Fibroblast of lung (primary cell): Measurements from ENCODE around the gene NT5C3B. TPM values are rescaled to one million over a fixed set of nuclear protein-coding genes. Genes with fewer than 3 reads are reported as not detected.
A peak's percentile ranks its signal among the peaks of the same experiment; 100 is the strongest.

Source experiments
- DNase-seq, 2 donors: peaks; one replicate each; pipeline versions ENCODE4 v3.0.0 to v3.0.0-alpha.2; 2010; ENCODE audit warnings: low read depth in 2 of 2
- H2AFZ ChIP-seq: 2 replicates; pipeline ENCODE4 v1.5.1; 2012; ENCODE audit warnings: low read length, control low read depth, inconsistent platforms
- H3K27ac ChIP-seq: 2 replicates; pipeline ENCODE4 v1.5.1; 2011; ENCODE audit warnings: low read length, control low read depth; ENCODE audit not compliant: insufficient read depth
- H3K27me3 ChIP-seq: 2 replicates; pipeline ENCODE4 v1.5.1; 2011; ENCODE audit warnings: mild to moderate bottlenecking, low read length; ENCODE audit not compliant: control insufficient read depth, insufficient read depth
- H3K36me3 ChIP-seq: 2 replicates; pipeline ENCODE4 v1.5.1; 2011; ENCODE audit warnings: low read length; ENCODE audit not compliant: control insufficient read depth, insufficient read depth
- H3K4me1 ChIP-seq: 2 replicates; pipeline ENCODE4 v1.5.1; 2011; ENCODE audit warnings: low read length; ENCODE audit not compliant: control insufficient read depth, insufficient read depth; ENCODE audit errors: extremely low read depth
- H3K4me2 ChIP-seq: 2 replicates; pipeline ENCODE4 v1.5.1; 2011; ENCODE audit warnings: low read length, control low read depth; ENCODE audit not compliant: insufficient read depth; ENCODE audit errors: extremely low read depth
- H3K4me3 ChIP-seq, 4 experiments: fragments of 200-600 bp in 1 of 4; sonication (generic) in 1 of 4; replicated peaks in 1 of 4; 2 replicates each; pipeline ENCODE4 v1.5.1; 2011 to 2016; ENCODE audit warnings: low read length in 4 of 4, low read depth in 3 of 4, mild to moderate bottlenecking in 3 of 4, control low read depth in 2 of 4, inconsistent platforms in 1 of 4, mixed read lengths in 1 of 4; ENCODE audit not compliant: insufficient read depth in 1 of 4; ENCODE audit errors: control extremely low read depth in 1 of 4
- H3K79me2 ChIP-seq: 2 replicates; pipeline ENCODE4 v1.5.1; 2012; ENCODE audit warnings: mild to moderate bottlenecking, low read length, inconsistent platforms; ENCODE audit not compliant: control insufficient read depth, insufficient read depth
- H3K9ac ChIP-seq: 2 replicates; pipeline ENCODE4 v1.5.1; 2011; ENCODE audit warnings: mild to moderate bottlenecking, low read length, control low read depth; ENCODE audit not compliant: insufficient read depth
- H3K9me3 ChIP-seq: 2 replicates; pipeline ENCODE4 v1.5.1; 2012; ENCODE audit warnings: low read depth, low read length; ENCODE audit not compliant: control insufficient read depth, insufficient read depth
- H4K20me1 ChIP-seq: 2 replicates; pipeline ENCODE4 v1.5.1; 2011; ENCODE audit warnings: low read length; ENCODE audit not compliant: control insufficient read depth, insufficient read depth; ENCODE audit errors: extremely low read depth
- CTCF ChIP-seq, 2 donors: IDR thresholded peaks in 1 of 2; conservative IDR thresholded peaks in 1 of 2; 1 replicate in 1 of 2; 2 replicates in 1 of 2; pipeline ENCODE4 v1.5.1; 2011 to 2012; ENCODE audit warnings: low read length in 2 of 2, control low read depth in 1 of 2, inconsistent platforms in 1 of 2, low read depth in 1 of 2, mild to moderate bottlenecking in 1 of 2
- EZH2 ChIP-seq: IDR thresholded peaks from 2 replicates; pipeline ENCODE4 v1.5.1; 2012; ENCODE audit warnings: low read length, control low read depth, mild to moderate bottlenecking; ENCODE audit errors: missing control alignments
- polyA plus RNA-seq, 2 donors: library from polyadenylated mRNA; depleted of rRNA in 1 of 2; stranded (reverse) in 1 of 2; unstranded in 1 of 2; fragments of >200 nt; gene quantifications; 2 replicates each; pipeline ENCODE4 v1.2.1, GENCODE V29; 2011 to 2012; ENCODE audit warnings: missing spikeins in 1 of 2
- total RNA-seq: library from RNA; depleted of rRNA; stranded (reverse); fragments of >200 nt; gene quantifications from 2 replicates; pipeline ENCODE4 v1.2.1, GENCODE V29; 2014

NT5C3B gene
- total and polyA plus RNA-seq, 2 donors (not counting 1 experiment from before 2014, with no cell fraction given), result 61.9 to 83.5 TPM

- peak within 1 kb of the TSS; percentile 98 for H3K4me2 ChIP-seq
- peaks cover 8% of the 10 kb centered on the region for H3K36me3 ChIP-seq
- H3K4me3 ChIP-seq, result peak within 1 kb of the TSS; percentile 89 to 99 (median 94)
- TF ChIP-seq EZH2 (no peak), CTCF (conservative IDR thresholded peaks at IDR 0.05 in 1 of 2, IDR thresholded peaks at IDR 0.05 in 1 of 2; ENCODE audit: low read depth in 1 of 2, low read length in 2 of 2) (peak; percentile 49 to 58)
- no peaks in the 10 kb centered on the region for H4K20me1 ChIP-seq
- peak within 1 kb of the TSS; percentile 77 for H3K27ac ChIP-seq
- H3K4me1 ChIP-seq, result peaks cover 14% of the 10 kb centered on the region
- H3K9ac ChIP-seq, result peak within 1 kb of the TSS; percentile 71
- H2AFZ ChIP-seq, result peak within 1 kb of the TSS; percentile 98
- H3K79me2 ChIP-seq, result peaks cover 43% of the 10 kb centered on the region
- DNase-seq, result peak; percentile 80 to 81
- no peaks in the 10 kb centered on the region for H3K9me3 ChIP-seq
- H3K27me3 ChIP-seq, result no peaks in the 10 kb centered on the region
These were observed 24.3 kb downstream of the NT5C3B start, which contains the start of gene P3H4 for GRCh38 chr17:41811549-41812380. P3H4 (minus strand) TSS chr17:41811949; CDS start chr17:41811915, 34 bp downstream.

GRCh38 chr17:41810659-41811548 is 25.1 kb downstream of the NT5C3B start:
- TF ChIP-seq EZH2 (no peak), CTCF (conservative IDR thresholded peaks at IDR 0.05 in 1 of 2, IDR thresholded peaks at IDR 0.05 in 1 of 2; ENCODE audit: low read depth in 1 of 2, low read length in 2 of 2) (no peak)
- Histone ChIP-seq H3K27ac (peak overlapping the region; percentile 43), H3K4me2 (peak overlapping the region; percentile 98), H3K9me3 (no peaks in the 10 kb centered on the region), H3K4me1 (peaks cover 14% of the 10 kb centered on the region), H3K79me2 (peaks cover 38% of the 10 kb centered on the region), H3K27me3 (no peaks in the 10 kb centered on the region), H3K9ac (peak overlapping the region; percentile 69), H4K20me1 (no peaks in the 10 kb centered on the region), H2AFZ (peak overlapping the region; percentile 70), H3K4me3 (peak overlapping the region; percentile 60 to 99 (median 94)), H3K36me3 (peaks cover 8% of the 10 kb centered on the region)
- DNase-seq, result no peak
